SKM-1 (cell line): ENCODE measurements around the gene FOXR2.

ENCODE experiments used
- DNase-seq: peaks from one replicate; lab custom pipeline; 2025; ENCODE audit not compliant: unreplicated experiment; lab: John Stamatoyannopoulos, UW

FOXR2 gene

GRCh38 chrX:55623100-55623499 lies at the start of gene FOXR2:
Gene FOXR2 (plus strand): TSS chrX:55623400. CDS start chrX:55623712, 312 bp downstream.
- no peak for DNase-seq

GRCh38 chrX:55579115-55579514 lies 44.1 kb upstream of the FOXR2 start:
- DNase-seq: no peak

- DNase-seq: no peak
Measured at GRCh38 chrX:55582447-55582846, 40.8 kb upstream of the FOXR2 start.

- DNase-seq: no peak
Measured at GRCh38 chrX:55593296-55593695, 29.9 kb upstream of the FOXR2 start.

GRCh38 chrX:55593756-55594257 lies 29.4 kb upstream of the FOXR2 start:
- no peak for DNase-seq

- DNase-seq: no peak
Measured at GRCh38 chrX:55598333-55598732, 24.9 kb upstream of the FOXR2 start.

GRCh38 chrX:55619547-55619946 lies 3.7 kb upstream of the FOXR2 start:
- DNase-seq: no peak

- DNase-seq: no peak
Measured at GRCh38 chrX:55624403-55624802, 1.2 kb downstream of the FOXR2 start.

- no peak for DNase-seq
Measured at GRCh38 chrX:55636109-55636508, 12.9 kb downstream of the FOXR2 start.

GRCh38 chrX:55638933-55639332 lies 15.7 kb downstream of the FOXR2 start:
- DNase-seq: no peak

GRCh38 chrX:55640854-55641253 lies 17.7 kb downstream of the FOXR2 start:
- DNase-seq: no peak

GRCh38 chrX:55648434-55648833 lies 25.2 kb downstream of the FOXR2 start:
- DNase-seq: no peak

- no peak for DNase-seq
Measured at GRCh38 chrX:55659931-55660330, 36.7 kb downstream of the FOXR2 start.

GRCh38 chrX:55663584-55663983 lies 40.4 kb downstream of the FOXR2 start:
- DNase-seq: no peak

- no peak for DNase-seq
Measured at GRCh38 chrX:55668084-55668483, 44.9 kb downstream of the FOXR2 start.
